CD4-positive, alpha-beta T cell (primary cell): Measurements from ENCODE around the gene DNLZ. TPM values are rescaled to one million over a fixed set of nuclear protein-coding genes. Genes with fewer than 3 reads are reported as not detected.
"Not testable (repeated sequence)": the region's sequence is repeated elsewhere in the genome, so short reads cannot be mapped to it uniquely, and the experiment has no call there.

Experiments
- ATAC-seq: fragments of 200-7000 bp; cut with Tn5 transposase; one replicate; pipeline ENCODE4 v1.10.0; 2022; ENCODE audit warnings: mild to moderate bottlenecking; ENCODE audit not compliant: poor library complexity
- CTCF ChIA-PET: fragments of 350-600 bp; sonication (Branson Sonifier 250); formaldehyde crosslinking; loops from one replicate; lab custom pipeline; 2021; ENCODE audit warnings: antibody characterized with exemption, inconsistent platforms; lab: Charles Lee
- POLR2A ChIA-PET: fragments of 350-600 bp; sonication (Branson Sonifier 250); formaldehyde crosslinking; loops from one replicate; lab custom pipeline; 2021; ENCODE audit warnings: antibody characterized with exemption, inconsistent platforms; lab: Charles Lee
- DNase-seq, 14 experiments: peaks; one replicate each; pipeline ENCODE4 v3.0.0-alpha.2; 2013 to 2020; ENCODE audit warnings: mixed read lengths in 2 of 14
- H3K27ac ChIP-seq, 2 donors: one replicate each; pipeline versions ENCODE4 v1.5.1 to v1.7.0; 2013; ENCODE audit warnings: low read length in 2 of 2, low read depth in 1 of 2, mild to moderate bottlenecking in 1 of 2
- H3K27me3 ChIP-seq, 2 experiments: 1 replicate in 1 of 2; 2 replicates in 1 of 2; pipeline versions ENCODE4 v1.6.1 to v1.7.0; 2013; ENCODE audit warnings: low read length in 2 of 2, control low read depth in 1 of 2, mild to moderate bottlenecking in 1 of 2, moderate library complexity in 1 of 2; ENCODE audit not compliant: insufficient read depth in 2 of 2, control insufficient read depth in 1 of 2
- H3K36me3 ChIP-seq: one replicate; pipeline ENCODE4 v1.6.1; 2013; ENCODE audit warnings: low read length, control low read depth; ENCODE audit not compliant: insufficient read depth
- H3K4me1 ChIP-seq: one replicate; pipeline ENCODE4 v1.6.1; 2013; ENCODE audit warnings: low read length, control low read depth; ENCODE audit not compliant: insufficient read depth
- H3K4me3 ChIP-seq: one replicate; pipeline ENCODE4 v1.5.1; 2013; ENCODE audit warnings: mild to moderate bottlenecking, low read length, moderate library complexity
- H3K9me3 ChIP-seq, 2 experiments: 1 replicate in 1 of 2; 2 replicates in 1 of 2; pipeline versions ENCODE4 v1.6.1 to v1.7.0; 2013; ENCODE audit warnings: low read length in 2 of 2, mild to moderate bottlenecking in 2 of 2, control low read depth in 1 of 2, moderate library complexity in 1 of 2; ENCODE audit not compliant: control insufficient read depth in 1 of 2, insufficient read depth in 1 of 2
- H3K27ac Mint-ChIP-seq: one replicate; pipeline ENCODE4 v1.8.0; 2020; ENCODE audit warnings: mixed read lengths
- H3K27me3 Mint-ChIP-seq: one replicate; pipeline ENCODE4 v1.8.0; 2021; ENCODE audit warnings: mixed read lengths
- H3K36me3 Mint-ChIP-seq: one replicate; pipeline ENCODE4 v1.8.0; 2021; ENCODE audit warnings: low read depth, mixed read lengths
- H3K4me1 Mint-ChIP-seq: one replicate; pipeline ENCODE4 v1.8.0; 2021; ENCODE audit warnings: low read depth, mixed read lengths
- H3K4me3 Mint-ChIP-seq: one replicate; pipeline ENCODE4 v1.8.0; 2020; ENCODE audit warnings: mild to moderate bottlenecking, mixed read lengths
- H3K9me3 Mint-ChIP-seq: one replicate; pipeline ENCODE4 v1.8.0; 2020; ENCODE audit warnings: mixed read lengths
- CTCF ChIP-seq: fragments of 200-600 bp; IDR thresholded peaks from one replicate; pipeline ENCODE4 v1.8.0; 2022; ENCODE audit warnings: antibody characterized with exemption, mild to moderate bottlenecking
- intact Hi-C, 2 experiments: fragments of 100-400 bp; cut with DNase I in 1 of 2; cut with micrococcal nuclease in 1 of 2; formaldehyde crosslinking; loops; one replicate each; pipeline versions ENCODE4 v1.15.1 to v1.9.0; 2023 to 2025; cut with DNase I, micrococcal nuclease
- total RNA-seq, 174 experiments: library from RNA in 2 of 174; stranded (reverse) in 2 of 174; gene quantifications; one replicate each; pipeline ENCODE4 v1.2.3 and lab custom pipeline; 2021 to 2026

The DNLZ gene
- total RNA-seq, 2 experiments from 2014 or later: 15.4 to 17.0 TPM

DNA sequence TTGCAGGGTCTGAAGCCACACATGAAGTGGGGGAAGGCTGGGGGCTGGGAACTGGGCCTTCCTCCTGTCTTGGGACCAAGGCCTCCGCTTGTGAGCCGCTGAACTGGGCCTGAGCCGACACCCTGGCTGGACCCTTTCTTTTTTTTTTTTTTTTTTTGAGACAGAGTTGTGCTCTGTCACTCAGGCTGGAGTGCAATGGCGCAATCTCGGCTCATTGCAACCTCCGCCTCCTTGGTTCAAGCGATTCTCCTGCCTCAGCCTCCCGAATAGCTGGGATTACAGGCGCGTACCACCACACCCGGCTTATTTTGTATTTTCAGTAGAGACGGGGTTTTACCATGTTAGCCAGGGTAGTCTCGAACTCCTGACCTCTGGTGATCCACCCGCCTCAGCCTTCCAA, 44.3 kb downstream of the DNLZ start:
- H3K36me3 Mint-ChIP-seq, ATAC-seq: not testable (repeated sequence)
- POLR2A ChIA-PET: interaction anchor here (0.6 kb wide), 1 partner anchor 371 kb away, joined by 3 read pairs; no protein-coding TSS in a partner anchor

DNA sequence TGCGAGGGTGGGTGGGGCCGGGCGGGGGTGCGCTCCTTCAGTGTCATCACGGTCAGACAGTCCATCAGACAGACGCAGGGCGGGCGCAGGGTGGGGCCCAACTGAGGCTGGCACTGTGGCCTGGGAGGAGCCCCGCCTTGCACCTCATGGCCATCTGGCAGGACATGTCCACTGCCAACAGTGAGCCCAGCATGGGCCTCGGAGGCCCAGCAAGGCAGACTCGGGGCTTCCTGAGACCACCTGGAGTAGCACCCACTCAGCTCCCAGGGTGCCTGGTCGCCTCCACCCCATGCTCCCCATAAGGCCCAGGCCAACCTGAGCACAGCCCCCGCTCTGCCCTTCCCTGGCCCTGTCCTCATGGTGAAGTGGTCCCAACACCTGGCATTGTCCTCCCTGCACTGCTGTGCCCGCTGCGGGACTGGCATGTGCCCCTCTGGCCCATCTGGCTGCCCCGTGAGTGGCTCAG, 44.7 kb downstream of the DNLZ start:
- Histone ChIP-seq H3K9me3 (peaks cover 3 to 24% of the 10 kb centered on the region in 2 experiments), H3K4me1 (no peaks in the 10 kb centered on the region), H3K36me3 (no peaks in the 10 kb centered on the region), H3K27ac (no peak overlapping the region), H3K27me3 (no peaks in the 10 kb centered on the region), H3K4me3 (no peak overlapping the region)
- DNase-seq: no peak
- no peaks in the 10 kb centered on the region for H3K9me3 Mint-ChIP-seq
- no peak for ATAC-seq
- no peak overlapping the region for H3K27ac Mint-ChIP-seq
- no peak overlapping the region for H3K4me3 Mint-ChIP-seq
- intact Hi-C loops: no loop called here
- POLR2A ChIA-PET: interaction anchor here (0.6 kb wide), 1 partner anchor 370 kb away, joined by 3 read pairs; no protein-coding TSS in a partner anchor
- H3K36me3 Mint-ChIP-seq: no peaks in the 10 kb centered on the region
- no peaks in the 10 kb centered on the region for H3K4me1 Mint-ChIP-seq
- no peak for TF ChIP-seq CTCF
- H3K27me3 Mint-ChIP-seq: peaks cover 4% of the 10 kb centered on the region
- CTCF ChIA-PET: no interaction called here

More for the DNA sequence above, 44.3 kb downstream of the DNLZ start:
- H3K27me3 ChIP-seq, H3K4me1 Mint-ChIP-seq, H3K4me3 ChIP-seq, H3K4me1 ChIP-seq, H3K4me3 Mint-ChIP-seq, H3K36me3 ChIP-seq, H3K27ac Mint-ChIP-seq, intact Hi-C loops, H3K27me3 Mint-ChIP-seq, H3K27ac ChIP-seq, DNase-seq, CTCF ChIA-PET, H3K9me3 Mint-ChIP-seq: not testable (repeated sequence)
- H3K9me3 ChIP-seq: peaks cover 3 to 24% of the 10 kb centered on the region in 2 experiments

DNA sequence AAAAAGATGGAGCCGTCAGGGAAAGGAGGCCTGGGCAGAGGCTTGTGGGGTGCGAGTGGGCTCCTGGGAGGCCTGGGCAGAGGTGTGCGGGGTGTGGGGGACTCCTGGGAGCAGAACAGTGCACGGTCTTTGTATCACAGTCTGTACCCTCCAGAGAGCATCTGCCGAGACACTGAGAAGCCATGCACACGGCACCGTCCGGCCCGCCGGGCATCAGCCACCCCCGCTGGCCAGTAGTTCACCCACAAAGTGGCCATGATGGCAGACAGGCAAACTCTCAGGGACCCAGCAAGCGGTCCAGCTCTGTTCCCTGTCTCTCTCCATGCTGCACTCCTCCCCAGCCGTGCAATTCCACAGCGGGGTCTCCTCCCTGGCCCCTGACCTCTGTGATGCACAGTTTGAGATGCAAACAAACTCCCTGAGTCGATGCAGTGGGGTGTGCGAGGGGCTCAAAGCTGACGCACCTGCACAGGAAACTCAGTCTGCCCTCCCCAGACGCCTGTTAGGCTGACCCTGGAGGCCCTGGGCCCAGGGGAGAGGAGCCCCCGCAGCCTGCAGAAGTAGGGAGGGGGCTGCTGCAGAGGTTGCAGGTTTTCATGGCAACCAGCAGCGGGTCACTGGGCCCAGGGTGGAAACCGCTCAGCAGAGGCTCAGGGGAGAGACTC, 45.3 kb downstream of the DNLZ start:
- Histone ChIP-seq H3K36me3 (no peaks in the 10 kb centered on the region), H3K4me3 (no peak overlapping the region), H3K4me1 (no peaks in the 10 kb centered on the region), H3K27me3 (no peaks in the 10 kb centered on the region), H3K27ac (no peak overlapping the region), H3K9me3 (peaks cover 3 to 24% of the 10 kb centered on the region in 2 experiments)
- H3K27me3 Mint-ChIP-seq: peaks cover 4% of the 10 kb centered on the region
- ATAC-seq (no peak), DNase-seq (no peak)
- H3K9me3 Mint-ChIP-seq: no peaks in the 10 kb centered on the region
- intact Hi-C loops: no loop called here
- no peaks in the 10 kb centered on the region for H3K4me1 Mint-ChIP-seq
- H3K36me3 Mint-ChIP-seq: no peaks in the 10 kb centered on the region
- H3K4me3 Mint-ChIP-seq: no peak overlapping the region
- ChIA-PET CTCF (no interaction called here), POLR2A (no interaction called here)
- no peak overlapping the region for H3K27ac Mint-ChIP-seq
- no peak for TF ChIP-seq CTCF
